H1 (cell line): ENCODE data around the gene MDFIC. TPM values are rescaled to one million over a fixed set of nuclear protein-coding genes. Genes with fewer than 3 reads are reported as not detected.

Experiments used
- CTCF ChIA-PET: fragments of 300-600 bp; sonication (Branson Sonifier 250); formaldehyde crosslinking; loops from one replicate; lab custom pipeline; 2021; ENCODE audit not compliant: partially characterized antibody; lab: Charles Lee
- POLR2A ChIA-PET: fragments of 300-600 bp; sonication (Branson Sonifier 250); formaldehyde crosslinking; loops from one replicate; lab custom pipeline; 2021; ENCODE audit warnings: inconsistent platforms; ENCODE audit not compliant: partially characterized antibody; lab: Charles Lee
- DNase-seq, 2 experiments: peaks; one replicate each; pipeline versions ENCODE4 v3.0.0 to v3.0.0-alpha.2; 2010 to 2022; ENCODE audit warnings: low spot score in 2 of 2, low read depth in 1 of 2, mixed read lengths in 1 of 2
- FAIRE-seq: peaks from 2 replicates; lab custom pipeline; 2011; peaks lifted over from hg19 to GRCh38; lab: Jason Lieb, UNC
- H2AFZ ChIP-seq: 2 replicates; pipeline ENCODE4 v1.8.1; 2012; ENCODE audit warnings: low read length, inconsistent platforms
- H2AK5ac ChIP-seq: 2 replicates; pipeline ENCODE4 v1.6.1; 2013; ENCODE audit warnings: low read depth, low read length
- H2BK120ac ChIP-seq: replicated peaks from 2 replicates; pipeline ENCODE3; 2013; ENCODE audit warnings: low read depth, low read length, inconsistent platforms
- H2BK12ac ChIP-seq: 2 replicates; pipeline ENCODE4 v1.6.1; 2013; ENCODE audit warnings: low read depth, low read length
- H2BK15ac ChIP-seq: 2 replicates; pipeline ENCODE4 v1.6.1; 2013; ENCODE audit warnings: low read length
- H2BK20ac ChIP-seq: 2 replicates; pipeline ENCODE4 v1.6.1; 2013; ENCODE audit warnings: low read length
- H2BK5ac ChIP-seq: 2 replicates; pipeline ENCODE4 v1.6.1; 2013; ENCODE audit warnings: low read depth, low read length
- H3K14ac ChIP-seq: 2 replicates; pipeline ENCODE4 v1.6.1; 2013; ENCODE audit warnings: inconsistent platforms; ENCODE audit not compliant: insufficient read length
- H3K18ac ChIP-seq: 2 replicates; pipeline ENCODE4 v1.6.1; 2013; ENCODE audit warnings: low read length; ENCODE audit errors: extremely low read depth
- H3K23ac ChIP-seq: 2 replicates; pipeline ENCODE4 v1.6.1; 2013; ENCODE audit warnings: inconsistent platforms; ENCODE audit not compliant: insufficient read length
- H3K23me2 ChIP-seq: 2 replicates; pipeline ENCODE4 v1.6.1; 2013; ENCODE audit warnings: low read depth, low read length
- H3K27ac ChIP-seq: 2 replicates; pipeline ENCODE4 v1.6.1; 2011; ENCODE audit warnings: low read depth, low read length, inconsistent platforms
- H3K27me3 ChIP-seq, 4 experiments: replicated peaks in 1 of 4; 1 replicate in 1 of 4; 2 replicates in 3 of 4; pipeline versions ENCODE4 v1.6.1 to v1.8.1; 2011 to 2013; ENCODE audit warnings: low read length in 3 of 4, mild to moderate bottlenecking in 3 of 4, inconsistent platforms in 2 of 4, mixed read lengths in 2 of 4, moderate library complexity in 1 of 4; ENCODE audit not compliant: control insufficient read depth in 3 of 4, insufficient read depth in 3 of 4; ENCODE audit errors: extremely low read depth in 1 of 4
- H3K36me3 ChIP-seq, 4 experiments: 2 replicates each; pipeline versions ENCODE4 v1.6.1 to v1.8.1; 2011 to 2013; ENCODE audit warnings: mild to moderate bottlenecking in 4 of 4, low read length in 3 of 4, moderate library complexity in 2 of 4, control low read depth in 1 of 4, inconsistent platforms in 1 of 4; ENCODE audit not compliant: insufficient read depth in 4 of 4, control insufficient read depth in 2 of 4
- H3K4ac ChIP-seq: replicated peaks from 2 replicates; pipeline ENCODE3; 2013; ENCODE audit warnings: low read length, low read depth, mixed read lengths, inconsistent platforms; ENCODE audit not compliant: insufficient read length
- H3K4me1 ChIP-seq, 4 experiments: replicated peaks in 1 of 4; 1 replicate in 1 of 4; 2 replicates in 3 of 4; pipeline versions ENCODE4 v1.6.1 to v1.8.1; 2011 to 2013; ENCODE audit warnings: low read length in 3 of 4, inconsistent platforms in 2 of 4, mixed read lengths in 1 of 4; ENCODE audit not compliant: insufficient read depth in 4 of 4, control insufficient read depth in 3 of 4
- H3K4me2 ChIP-seq, 2 experiments: 2 replicates each; pipeline versions ENCODE4 v1.6.1 to v1.8.1; 2011 to 2013; ENCODE audit warnings: low read depth in 2 of 2, low read length in 2 of 2, control low read depth in 1 of 2, inconsistent platforms in 1 of 2, mild to moderate bottlenecking in 1 of 2; ENCODE audit not compliant: insufficient read depth in 1 of 2
- H3K4me3 ChIP-seq, 4 experiments: fragments of 200-600, 300-600 bp in 1 of 4; sonication (generic), shearing (Covaris generic), sonication (Bioruptor Twin) in 1 of 4; 2 replicates each; pipeline versions ENCODE4 v1.5.1 to v1.8.1; 2011 to 2016; ENCODE audit warnings: low read length in 4 of 4, low read depth in 3 of 4, control low read depth in 2 of 4, inconsistent platforms in 2 of 4, mild to moderate bottlenecking in 2 of 4, mixed read lengths in 1 of 4, moderate library complexity in 1 of 4; ENCODE audit not compliant: insufficient read depth in 2 of 4; ENCODE audit errors: extremely low read depth in 1 of 4
- H3K56ac ChIP-seq: replicated peaks from 2 replicates; pipeline ENCODE3; 2013; ENCODE audit warnings: low read depth, mild to moderate bottlenecking, mixed read lengths, low read length, inconsistent platforms; ENCODE audit not compliant: insufficient read length
- H3K79me1 ChIP-seq: 2 replicates; pipeline ENCODE4 v1.6.1; 2013; ENCODE audit warnings: low read depth, low read length, control low read depth
- H3K79me2 ChIP-seq, 2 experiments: 2 replicates each; pipeline versions ENCODE4 v1.6.1 to v1.8.1; 2012 to 2013; ENCODE audit warnings: low read length in 2 of 2, mild to moderate bottlenecking in 2 of 2, inconsistent platforms in 1 of 2; ENCODE audit not compliant: insufficient read depth in 2 of 2, control insufficient read depth in 1 of 2
- H3K9ac ChIP-seq, 4 experiments: replicated peaks in 1 of 4; 1 replicate in 1 of 4; 2 replicates in 3 of 4; pipeline versions ENCODE4 v1.6.1 to v1.8.1; 2011 to 2013; ENCODE audit warnings: low read depth in 3 of 4, low read length in 3 of 4, control low read depth in 2 of 4, mild to moderate bottlenecking in 2 of 4, moderate library complexity in 2 of 4, inconsistent platforms in 1 of 4; ENCODE audit errors: extremely low read depth in 1 of 4
- H3K9me3 ChIP-seq, 2 experiments: 2 replicates each; pipeline versions ENCODE4 v1.6.1 to v1.8.1; 2012 to 2013; ENCODE audit warnings: mild to moderate bottlenecking in 2 of 2, moderate library complexity in 2 of 2, control low read depth in 1 of 2, inconsistent platforms in 1 of 2, low read depth in 1 of 2, low read length in 1 of 2, mixed read lengths in 1 of 2; ENCODE audit not compliant: insufficient read depth in 2 of 2
- H4K20me1 ChIP-seq, 2 experiments: replicated peaks in 1 of 2; 2 replicates each; pipeline versions ENCODE3 to v1.8.1; 2011 to 2013; ENCODE audit warnings: inconsistent platforms in 2 of 2, low read length in 2 of 2, mild to moderate bottlenecking in 1 of 2; ENCODE audit not compliant: insufficient read depth in 2 of 2, control insufficient read depth in 1 of 2
- H4K5ac ChIP-seq: 2 replicates; pipeline ENCODE4 v1.6.1; 2013; ENCODE audit warnings: low read length, low read depth, mixed read lengths, inconsistent platforms; ENCODE audit not compliant: insufficient read length
- H4K8ac ChIP-seq: 2 replicates; pipeline ENCODE4 v1.8.0; 2013; ENCODE audit warnings: mild to moderate bottlenecking, moderate library complexity, low read length, inconsistent platforms; ENCODE audit not compliant: insufficient read depth; ENCODE audit errors: extremely low read depth
- H4K91ac ChIP-seq: replicated peaks from 2 replicates; pipeline ENCODE3; 2013; ENCODE audit warnings: low read length, mixed read lengths, inconsistent platforms; ENCODE audit not compliant: insufficient read length
- BCL11A ChIP-seq, 2 experiments: IDR thresholded peaks; one replicate each; pipeline ENCODE4 v1.6.1; 2011; ENCODE audit warnings: low read depth in 2 of 2, low read length in 2 of 2, mild to moderate bottlenecking in 2 of 2
- CTBP2 ChIP-seq: IDR thresholded peaks from 2 replicates; pipeline ENCODE4 v1.7.0; 2011; ENCODE audit warnings: borderline replicate concordance, mild to moderate bottlenecking, moderate library complexity, mixed read lengths, low read length; ENCODE audit not compliant: insufficient read depth, insufficient read length
- SIN3A ChIP-seq, 2 experiments: IDR thresholded peaks in 1 of 2; conservative IDR thresholded peaks in 1 of 2; 2 replicates each; pipeline ENCODE4 v1.6.1; 2011 to 2012; ENCODE audit warnings: low read length in 2 of 2, improper control_type of control experiment in 1 of 2, low read depth in 1 of 2, mild to moderate bottlenecking in 1 of 2
- WGBS, 2 experiments: shearing (Covaris generic) in 1 of 2; methylation state at CpG; one replicate each; pipeline versions ENCODE4 v1.1.6 to v1.1.7; 2013 to 2015; ENCODE audit warnings: low lambda C conversion rate in 2 of 2, mixed read lengths in 2 of 2, inconsistent platforms in 1 of 2, low coverage in 1 of 2, missing lambda C conversion rate in 1 of 2; ENCODE audit not compliant: insufficient replicate concordance in 2 of 2, insufficient coverage in 1 of 2, insufficient read length in 1 of 2; ENCODE audit errors: extremely low coverage in 1 of 2, missing lambda C conversion rate in 1 of 2; 5-methylcytosine and 5-hydroxymethylcytosine counted together
- polyA plus RNA-seq, 7 experiments: library from polyadenylated mRNA; depleted of rRNA in 3 of 7; stranded (reverse) in 5 of 7; unstranded in 2 of 7; fragments of >200 nt in 5 of 7; fragments of 200-250 nt in 2 of 7; gene quantifications; 1 replicate in 5 of 7; 2 replicates in 1 of 7; 4 replicates in 1 of 7; pipeline versions ENCODE4 v1.2.1 to v1.2.3, GENCODE V29; 2011 to 2013; ENCODE audit warnings: missing spikeins in 2 of 7, mixed read lengths in 2 of 7
- total RNA-seq: library from RNA; stranded (reverse); fragmentation: NEBNext Ultra II Directional; extraction: Animal tissue kit (Norgen Biotek cat#: 25700); gene quantifications from 2 replicates; pipeline ENCODE4 v1.2.1, GENCODE V29; 2021

MDFIC gene
- total and polyA plus RNA-seq, 2 of the 8 experiments (the other 6 are each of a cell fraction or from before 2014, with no cell fraction given) = 2.3 to 11.4 TPM

GRCh38 chr7:115042596-115042995 is 120.7 kb downstream of the MDFIC start:
- no peak overlapping the region for H3K27ac ChIP-seq
- no peak overlapping the region for H2BK120ac ChIP-seq
- H3K4me3 ChIP-seq = no peak overlapping the region
- peaks cover 0 to 5% (median 1%) of the 10 kb centered on the region in 4 experiments; a peak in 2 of 7 replicates for H3K4me1 ChIP-seq
- H3K56ac ChIP-seq = no peak overlapping the region
- H2BK20ac ChIP-seq = no peak overlapping the region
- no peaks in the 10 kb centered on the region for H4K20me1 ChIP-seq
- H3K23me2 ChIP-seq = no peaks in the 10 kb centered on the region
- H2BK15ac ChIP-seq = no peak overlapping the region
- H4K91ac ChIP-seq = no peak overlapping the region
- no peak overlapping the region for H3K23ac ChIP-seq
- no peak overlapping the region for H3K4me2 ChIP-seq
- no peak overlapping the region for H3K9ac ChIP-seq
- no peaks in the 10 kb centered on the region for H3K36me3 ChIP-seq
- H3K27me3 ChIP-seq = no peaks in the 10 kb centered on the region
- no peaks in the 10 kb centered on the region for H3K79me2 ChIP-seq
- no peak overlapping the region for H3K4ac ChIP-seq
- H3K18ac ChIP-seq = no peak overlapping the region
- H3K9me3 ChIP-seq = no peaks in the 10 kb centered on the region
- no peak for DNase-seq
- no peak overlapping the region for H4K5ac ChIP-seq
- no peak for TF ChIP-seq BCL11A (IDR thresholded peaks at IDR 0.05; ENCODE audit: low read depth in 2 of 2, low read length in 2 of 2)
- TF ChIP-seq SIN3A (conservative IDR thresholded peaks at IDR 0.05 in 1 of 2, IDR thresholded peaks at IDR 0.05 in 1 of 2; ENCODE audit: low read depth in 1 of 2, low read length in 2 of 2) = no peak
- no peak for TF ChIP-seq CTBP2
- no peak for FAIRE-seq
- ChIA-PET CTCF (interaction anchor here (0.9 kb wide), 1 partner anchor 9 kb away, joined by 3 read pairs; no protein-coding TSS in a partner anchor), POLR2A (no interaction called here)
- H3K79me1 ChIP-seq = no peaks in the 10 kb centered on the region
- no peak overlapping the region for H4K8ac ChIP-seq
- no peak overlapping the region for H3K14ac ChIP-seq
- H2BK5ac ChIP-seq = no peak overlapping the region
- no peak overlapping the region for H2AK5ac ChIP-seq
- 44% methylated on average over 2 of the region's 2 CpGs; no CpG with 5 or more reads in 1 of the 2 experiments for WGBS, 2 experiments
- no peak overlapping the region for H2BK12ac ChIP-seq
- no peak overlapping the region for H2AFZ ChIP-seq
